HEK293 (cell line): ENCODE data around the gene CAPN5.

Source experiments
- CTCF ChIA-PET: fragments of 350-600 bp; formaldehyde crosslinking; extraction: SDS; loops from one replicate; lab custom pipeline; 2021; ENCODE audit warnings: antibody characterized with exemption; lab: Yijun Ruan, JAX
- POLR2A ChIA-PET: fragments of 300-600 bp; formaldehyde crosslinking; extraction: SDS; loops from one replicate; lab custom pipeline; 2020; ENCODE audit warnings: antibody characterized with exemption, inconsistent platforms; lab: Yijun Ruan, JAX
- H3K27ac ChIP-seq: fragments of 200-500 bp; sonication (Bioruptor generic); 2 replicates; pipeline ENCODE4 v1.5.1; 2014; ENCODE audit warnings: low read depth, low read length, control low read depth, inconsistent platforms; ENCODE audit errors: extremely low read depth
- H3K36me3 ChIP-seq, 2 experiments: fragments of 200-500 bp in 1 of 2; sonication (Bioruptor generic) in 1 of 2; 1 replicate in 1 of 2; 2 replicates in 1 of 2; pipeline ENCODE4 v1.5.1; 2014 to 2017; ENCODE audit warnings: inconsistent platforms in 2 of 2, low read length in 2 of 2; ENCODE audit not compliant: control insufficient read depth in 2 of 2, insufficient read depth in 1 of 2
- H3K4me1 ChIP-seq: fragments of 200-500 bp; sonication (Bioruptor generic); 2 replicates; pipeline ENCODE4 v1.5.1; 2014; ENCODE audit warnings: mild to moderate bottlenecking, low read length, inconsistent platforms; ENCODE audit not compliant: control insufficient read depth, insufficient read depth
- H3K4me3 ChIP-seq: 2 replicates; pipeline ENCODE4 v1.5.1; 2011; ENCODE audit warnings: low read depth, mild to moderate bottlenecking, control low read depth, low read length, moderate library complexity
- H3K9me3 ChIP-seq: fragments of 200-500 bp; sonication (Bioruptor generic); 2 replicates; pipeline ENCODE4 v1.5.1; 2014; ENCODE audit warnings: low read depth, low read length, inconsistent platforms; ENCODE audit not compliant: control insufficient read depth, insufficient read depth
- EGR2 ChIP-seq: fragments of 450-650 bp; formaldehyde crosslinking; IDR thresholded peaks from 2 replicates; pipeline ENCODE4 v1.5.1; 2016; ENCODE audit warnings: low read depth, missing biosample characterization, missing genetic modification characterization
- GLI2 ChIP-seq: fragments of 450-650 bp; formaldehyde crosslinking; IDR thresholded peaks from 2 replicates; pipeline ENCODE4; 2017; ENCODE audit warnings: missing biosample characterization, missing genetic modification characterization, low read depth, borderline replicate concordance
- MEIS1 ChIP-seq: sonication (generic); formaldehyde crosslinking; IDR thresholded peaks from 2 replicates; pipeline ENCODE4 v1.8.1; 2022; ENCODE audit warnings: missing genetic modification reagents, mild to moderate bottlenecking, borderline replicate concordance
- MZF1 ChIP-seq: fragments of 450-650 bp; formaldehyde crosslinking; IDR thresholded peaks from 2 replicates; pipeline ENCODE4 v1.5.1; 2017; ENCODE audit warnings: missing biosample characterization, missing genetic modification characterization, borderline replicate concordance
- PRDM1 ChIP-seq: fragments of 450-650 bp; formaldehyde crosslinking; IDR thresholded peaks from 2 replicates; pipeline ENCODE4; 2016; ENCODE audit warnings: missing biosample characterization, missing genetic modification characterization
- SP7 ChIP-seq: fragments of 450-650 bp; formaldehyde crosslinking; IDR thresholded peaks from 2 replicates; pipeline ENCODE4 v1.5.1; 2016; ENCODE audit warnings: missing biosample characterization, missing genetic modification characterization
- ZEB2 ChIP-seq: fragments of 450-650 bp; formaldehyde crosslinking; IDR thresholded peaks from 2 replicates; pipeline ENCODE4 v1.5.1; 2016; ENCODE audit warnings: missing biosample characterization, missing genetic modification characterization
- ZFP37 ChIP-seq: fragments of 450-650 bp; formaldehyde crosslinking; IDR thresholded peaks from 2 replicates; pipeline ENCODE4 v1.5.1; 2016; ENCODE audit warnings: missing biosample characterization, missing genetic modification characterization
- ZNF10 ChIP-seq: fragments of 450-650 bp; formaldehyde crosslinking; IDR thresholded peaks from 2 replicates; pipeline ENCODE4 v1.5.1; 2017; ENCODE audit warnings: missing biosample characterization, missing genetic modification characterization
- ZNF121 ChIP-seq: fragments of 450-650 bp; formaldehyde crosslinking; IDR thresholded peaks from 2 replicates; pipeline ENCODE4 v1.5.1; 2016; ENCODE audit warnings: missing biosample characterization, missing genetic modification characterization
- ZNF155 ChIP-seq: fragments of 450-650 bp; formaldehyde crosslinking; IDR thresholded peaks from 2 replicates; pipeline ENCODE4 v1.5.1; 2016; ENCODE audit warnings: missing biosample characterization, missing genetic modification characterization
- ZNF16 ChIP-seq: fragments of 450-650 bp; formaldehyde crosslinking; IDR thresholded peaks from 2 replicates; pipeline ENCODE4 v1.5.1; 2016; ENCODE audit warnings: low read depth, missing biosample characterization, missing genetic modification characterization
- ZNF19 ChIP-seq: fragments of 450-650 bp; formaldehyde crosslinking; IDR thresholded peaks from 2 replicates; pipeline ENCODE4; 2016; ENCODE audit warnings: missing biosample characterization, missing genetic modification characterization, low read depth
- ZNF239 ChIP-seq: fragments of 450-650 bp; formaldehyde crosslinking; IDR thresholded peaks from 2 replicates; pipeline ENCODE4 v1.5.1; 2016; ENCODE audit warnings: missing biosample characterization, missing genetic modification characterization
- ZNF302 ChIP-seq: fragments of 450-650 bp; formaldehyde crosslinking; IDR thresholded peaks from 2 replicates; pipeline ENCODE4 v1.5.1; 2016; ENCODE audit warnings: missing biosample characterization, missing genetic modification characterization, low read depth
- ZNF341 ChIP-seq: fragments of 450-650 bp; formaldehyde crosslinking; IDR thresholded peaks from 2 replicates; pipeline ENCODE4; 2016; ENCODE audit warnings: low read depth, missing biosample characterization, missing genetic modification characterization
- ZNF391 ChIP-seq: fragments of 450-650 bp; formaldehyde crosslinking; IDR thresholded peaks from 2 replicates; pipeline ENCODE4 v1.5.1; 2016; ENCODE audit warnings: low read depth, missing biosample characterization, missing genetic modification characterization, borderline replicate concordance
- ZNF473 ChIP-seq: fragments of 450-650 bp; formaldehyde crosslinking; IDR thresholded peaks from 2 replicates; pipeline ENCODE4 v1.5.1; 2017; ENCODE audit warnings: missing biosample characterization, missing genetic modification characterization
- ZNF501 ChIP-seq: fragments of 450-650 bp; formaldehyde crosslinking; IDR thresholded peaks from 2 replicates; pipeline ENCODE4 v1.5.1; 2016; ENCODE audit warnings: missing biosample characterization, missing genetic modification characterization
- ZNF623 ChIP-seq: fragments of 450-650 bp; formaldehyde crosslinking; IDR thresholded peaks from 2 replicates; pipeline ENCODE4 v1.5.1; 2016; ENCODE audit warnings: missing biosample characterization, missing genetic modification characterization
- ZNF660 ChIP-seq: fragments of 450-650 bp; IDR thresholded peaks from 2 replicates; pipeline ENCODE4 v1.5.1; 2018; ENCODE audit warnings: missing biosample characterization, mild to moderate bottlenecking, missing genetic modification characterization
- ZNF670 ChIP-seq: fragments of 450-650 bp; formaldehyde crosslinking; IDR thresholded peaks from 2 replicates; pipeline ENCODE4 v1.5.1; 2016; ENCODE audit warnings: missing biosample characterization, missing genetic modification characterization, low read depth
- ZNF776 ChIP-seq: fragments of 450-650 bp; formaldehyde crosslinking; IDR thresholded peaks from 2 replicates; pipeline ENCODE4 v1.5.0; 2017; ENCODE audit warnings: missing biosample characterization, missing genetic modification characterization, borderline replicate concordance
- ZNF791 ChIP-seq: fragments of 450-650 bp; formaldehyde crosslinking; IDR thresholded peaks from 2 replicates; pipeline ENCODE4 v1.5.1; 2016; ENCODE audit warnings: missing biosample characterization, missing genetic modification characterization
- TF ChIP-seq, protein P1 (sequence below): fragments of 450-650 bp; formaldehyde crosslinking; IDR thresholded peaks from 2 replicates; pipeline ENCODE4 v1.5.1; 2016; ENCODE audit warnings: missing biosample characterization, missing genetic modification characterization
- TF ChIP-seq, protein P2 (sequence below): fragments of 450-650 bp; formaldehyde crosslinking; IDR thresholded peaks from 2 replicates; pipeline ENCODE4 v1.5.1; 2016; ENCODE audit warnings: missing biosample characterization, missing genetic modification characterization
- TF ChIP-seq, protein P3 (sequence below): fragments of 450-650 bp; formaldehyde crosslinking; IDR thresholded peaks from 2 replicates; pipeline ENCODE4 v1.5.1; 2016; ENCODE audit warnings: missing biosample characterization, missing genetic modification characterization
- TF ChIP-seq, protein P4 (sequence below): fragments of 450-650 bp; formaldehyde crosslinking; IDR thresholded peaks from 2 replicates; pipeline ENCODE4 v1.5.1; 2016; ENCODE audit warnings: missing biosample characterization, missing genetic modification characterization
- TF ChIP-seq, protein P5 (sequence below): fragments of 450-650 bp; formaldehyde crosslinking; IDR thresholded peaks from 2 replicates; pipeline ENCODE4 v1.5.1; 2017; ENCODE audit warnings: missing biosample characterization, missing genetic modification characterization

CAPN5 gene

DNA sequence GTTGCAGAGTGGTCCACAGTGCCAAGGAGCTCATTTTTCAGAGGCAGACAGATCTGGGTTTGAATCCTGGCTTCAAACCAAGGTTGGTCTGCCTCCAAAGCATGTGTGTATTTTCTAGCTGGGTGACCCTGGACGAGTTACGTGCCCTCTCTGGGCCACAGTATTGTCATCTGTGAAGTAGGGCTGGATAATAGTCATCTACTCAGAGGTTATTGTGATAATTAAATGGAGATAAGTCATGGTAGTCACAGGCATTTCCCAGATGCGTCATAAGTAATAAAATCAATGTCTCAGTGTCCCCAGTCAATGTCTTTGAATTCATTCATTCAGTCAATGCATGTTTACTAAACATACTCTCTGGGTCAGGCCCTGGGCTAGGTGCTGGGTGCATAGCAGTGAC lies 44.5 kb downstream of the CAPN5 start:
- H3K9me3 ChIP-seq, result no peaks in the 10 kb centered on the region
- ChIA-PET CTCF (interaction anchor here (0.6 to 2.9 kb wide), 4 partner anchors 16 to 64 kb away, joined by 3 to 21 read pairs (median 8); partner anchors contain the start of gene MYO7A), POLR2A (no interaction called here)
- no peaks in the 10 kb centered on the region for H3K36me3 ChIP-seq
- no peaks in the 10 kb centered on the region for H3K4me1 ChIP-seq
- H3K27ac ChIP-seq, result no peak overlapping the region
- no peak overlapping the region for H3K4me3 ChIP-seq
- TF ChIP-seq ZNF155, result no peak
- TF ChIP-seq ZNF776 (tag by site-specific recombination), result no peak
- TF ChIP-seq ZNF16 (tag by site-specific recombination), result no peak
- TF ChIP-seq PRDM1, result no peak
- no peak for TF ChIP-seq ZNF239
- no peak for TF ChIP-seq ZNF660 (tag by site-specific recombination)
- no peak for TF ChIP-seq ZNF302 (tag by site-specific recombination)
- TF ChIP-seq ZNF121, result no peak
- TF ChIP-seq ZNF391 (tag by site-specific recombination), result no peak
- no peak for TF ChIP-seq GLI2 (tag by site-specific recombination)
- TF ChIP-seq ZNF341 (tag by site-specific recombination), result no peak
- TF ChIP-seq, protein P1, sequence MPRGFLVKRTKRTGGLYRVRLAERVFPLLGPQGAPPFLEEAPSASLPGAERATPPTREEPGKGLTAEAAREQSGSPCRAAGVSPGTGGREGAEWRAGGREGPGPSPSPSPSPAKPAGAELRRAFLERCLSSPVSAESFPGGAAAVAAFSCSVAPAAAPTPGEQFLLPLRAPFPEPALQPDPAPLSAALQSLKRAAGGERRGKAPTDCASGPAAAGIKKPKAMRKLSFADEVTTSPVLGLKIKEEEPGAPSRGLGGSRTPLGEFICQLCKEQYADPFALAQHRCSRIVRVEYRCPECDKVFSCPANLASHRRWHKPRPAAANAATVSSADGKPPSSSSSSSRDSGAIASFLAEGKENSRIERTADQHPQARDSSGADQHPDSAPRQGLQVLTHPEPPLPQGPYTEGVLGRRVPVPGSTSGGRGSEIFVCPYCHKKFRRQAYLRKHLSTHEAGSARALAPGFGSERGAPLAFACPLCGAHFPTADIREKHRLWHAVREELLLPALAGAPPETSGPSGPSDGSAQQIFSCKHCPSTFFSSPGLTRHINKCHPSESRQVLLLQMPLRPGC (tag by site-specific recombination), result no peak
- no peak for TF ChIP-seq MZF1 (tag by site-specific recombination)
- no peak for TF ChIP-seq ZNF473
- no peak for TF ChIP-seq MEIS1
- no peak for TF ChIP-seq ZNF670
- TF ChIP-seq, all 188 proteins: peak for 0

DNA sequence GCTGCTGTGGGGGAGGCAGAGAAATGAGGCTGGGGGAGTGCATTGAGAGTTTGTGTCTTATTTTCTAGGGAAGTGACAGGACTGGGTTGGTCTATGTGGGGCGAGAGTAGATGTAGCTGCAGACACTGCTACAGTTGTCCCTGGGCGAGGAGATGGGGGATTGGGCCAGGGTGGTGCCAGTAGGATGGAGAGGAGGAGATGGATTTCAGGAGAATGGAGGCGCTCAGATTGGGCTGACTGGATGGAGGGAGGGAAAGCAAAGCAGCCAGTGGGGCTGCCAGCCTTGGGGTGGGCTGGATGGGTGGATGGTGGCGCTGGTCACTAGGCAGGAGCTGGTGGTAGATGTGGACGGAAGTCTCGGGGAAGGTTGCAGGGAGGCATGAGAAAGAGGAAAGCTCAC lies 45.2 kb downstream of the CAPN5 start:
- TF ChIP-seq ZNF791 (tag by site-specific recombination) (no peak), ZNF10 (no peak), ZNF623 (tag by site-specific recombination) (no peak), ZNF501 (tag by site-specific recombination) (no peak), SP7 (tag by site-specific recombination) (no peak), EGR2 (tag by site-specific recombination) (no peak), ZNF19 (no peak), ZNF239 (no peak), ZEB2 (tag by site-specific recombination) (no peak), ZFP37 (no peak)
- TF ChIP-seq, protein P2, sequence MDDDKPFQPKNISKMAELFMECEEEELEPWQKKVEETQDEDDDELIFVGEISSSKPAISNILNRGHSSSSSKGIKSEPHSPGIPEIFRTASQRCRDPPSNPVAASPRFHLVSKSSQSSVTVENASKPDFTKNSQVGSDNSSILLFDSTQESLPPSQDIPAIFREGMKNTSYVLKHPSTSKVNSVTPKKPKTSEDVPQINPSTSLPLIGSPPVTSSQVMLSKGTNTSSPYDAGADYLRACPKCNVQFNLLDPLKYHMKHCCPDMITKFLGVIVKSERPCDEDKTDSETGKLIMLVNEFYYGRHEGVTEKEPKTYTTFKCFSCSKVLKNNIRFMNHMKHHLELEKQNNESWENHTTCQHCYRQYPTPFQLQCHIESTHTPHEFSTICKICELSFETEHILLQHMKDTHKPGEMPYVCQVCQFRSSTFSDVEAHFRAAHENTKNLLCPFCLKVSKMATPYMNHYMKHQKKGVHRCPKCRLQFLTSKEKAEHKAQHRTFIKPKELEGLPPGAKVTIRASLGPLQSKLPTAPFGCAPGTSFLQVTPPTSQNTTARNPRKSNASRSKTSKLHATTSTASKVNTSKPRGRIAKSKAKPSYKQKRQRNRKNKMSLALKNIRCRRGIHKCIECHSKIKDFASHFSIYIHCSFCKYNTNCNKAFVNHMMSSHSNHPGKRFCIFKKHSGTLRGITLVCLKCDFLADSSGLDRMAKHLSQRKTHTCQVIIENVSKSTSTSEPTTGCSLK (tag by site-specific recombination), result no peak
- TF ChIP-seq, protein P3, sequence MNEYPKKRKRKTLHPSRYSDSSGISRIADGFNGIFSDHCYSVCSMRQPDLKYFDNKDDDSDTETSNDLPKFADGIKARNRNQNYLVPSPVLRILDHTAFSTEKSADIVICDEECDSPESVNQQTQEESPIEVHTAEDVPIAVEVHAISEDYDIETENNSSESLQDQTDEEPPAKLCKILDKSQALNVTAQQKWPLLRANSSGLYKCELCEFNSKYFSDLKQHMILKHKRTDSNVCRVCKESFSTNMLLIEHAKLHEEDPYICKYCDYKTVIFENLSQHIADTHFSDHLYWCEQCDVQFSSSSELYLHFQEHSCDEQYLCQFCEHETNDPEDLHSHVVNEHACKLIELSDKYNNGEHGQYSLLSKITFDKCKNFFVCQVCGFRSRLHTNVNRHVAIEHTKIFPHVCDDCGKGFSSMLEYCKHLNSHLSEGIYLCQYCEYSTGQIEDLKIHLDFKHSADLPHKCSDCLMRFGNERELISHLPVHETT (tag by site-specific recombination), result no peak
- TF ChIP-seq, protein P4, sequence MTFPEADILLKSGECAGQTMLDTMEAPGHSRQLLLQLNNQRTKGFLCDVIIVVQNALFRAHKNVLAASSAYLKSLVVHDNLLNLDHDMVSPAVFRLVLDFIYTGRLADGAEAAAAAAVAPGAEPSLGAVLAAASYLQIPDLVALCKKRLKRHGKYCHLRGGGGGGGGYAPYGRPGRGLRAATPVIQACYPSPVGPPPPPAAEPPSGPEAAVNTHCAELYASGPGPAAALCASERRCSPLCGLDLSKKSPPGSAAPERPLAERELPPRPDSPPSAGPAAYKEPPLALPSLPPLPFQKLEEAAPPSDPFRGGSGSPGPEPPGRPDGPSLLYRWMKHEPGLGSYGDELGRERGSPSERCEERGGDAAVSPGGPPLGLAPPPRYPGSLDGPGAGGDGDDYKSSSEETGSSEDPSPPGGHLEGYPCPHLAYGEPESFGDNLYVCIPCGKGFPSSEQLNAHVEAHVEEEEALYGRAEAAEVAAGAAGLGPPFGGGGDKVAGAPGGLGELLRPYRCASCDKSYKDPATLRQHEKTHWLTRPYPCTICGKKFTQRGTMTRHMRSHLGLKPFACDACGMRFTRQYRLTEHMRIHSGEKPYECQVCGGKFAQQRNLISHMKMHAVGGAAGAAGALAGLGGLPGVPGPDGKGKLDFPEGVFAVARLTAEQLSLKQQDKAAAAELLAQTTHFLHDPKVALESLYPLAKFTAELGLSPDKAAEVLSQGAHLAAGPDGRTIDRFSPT (tag by site-specific recombination), result no peak
- TF ChIP-seq, protein P5, sequence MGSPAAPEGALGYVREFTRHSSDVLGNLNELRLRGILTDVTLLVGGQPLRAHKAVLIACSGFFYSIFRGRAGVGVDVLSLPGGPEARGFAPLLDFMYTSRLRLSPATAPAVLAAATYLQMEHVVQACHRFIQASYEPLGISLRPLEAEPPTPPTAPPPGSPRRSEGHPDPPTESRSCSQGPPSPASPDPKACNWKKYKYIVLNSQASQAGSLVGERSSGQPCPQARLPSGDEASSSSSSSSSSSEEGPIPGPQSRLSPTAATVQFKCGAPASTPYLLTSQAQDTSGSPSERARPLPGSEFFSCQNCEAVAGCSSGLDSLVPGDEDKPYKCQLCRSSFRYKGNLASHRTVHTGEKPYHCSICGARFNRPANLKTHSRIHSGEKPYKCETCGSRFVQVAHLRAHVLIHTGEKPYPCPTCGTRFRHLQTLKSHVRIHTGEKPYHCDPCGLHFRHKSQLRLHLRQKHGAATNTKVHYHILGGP (tag by site-specific recombination), result no peak
- CTCF ChIA-PET, result interaction anchor here (0.6 to 1.2 kb wide), 3 partner anchors 60 to 453 kb away, joined by 3 to 4 read pairs (median 3); no protein-coding TSS in a partner anchor
- Histone ChIP-seq H3K9me3 (no peaks in the 10 kb centered on the region), H3K27ac (no peak overlapping the region), H3K4me3 (no peak overlapping the region), H3K4me1 (no peaks in the 10 kb centered on the region), H3K36me3 (no peaks in the 10 kb centered on the region)
- POLR2A ChIA-PET, result interaction anchor here (0.7 kb wide), 1 partner anchor 247 kb away, joined by 4 read pairs; no protein-coding TSS in a partner anchor
